Measurements from ENCODE around the gene SLCO1A2.

DNA sequence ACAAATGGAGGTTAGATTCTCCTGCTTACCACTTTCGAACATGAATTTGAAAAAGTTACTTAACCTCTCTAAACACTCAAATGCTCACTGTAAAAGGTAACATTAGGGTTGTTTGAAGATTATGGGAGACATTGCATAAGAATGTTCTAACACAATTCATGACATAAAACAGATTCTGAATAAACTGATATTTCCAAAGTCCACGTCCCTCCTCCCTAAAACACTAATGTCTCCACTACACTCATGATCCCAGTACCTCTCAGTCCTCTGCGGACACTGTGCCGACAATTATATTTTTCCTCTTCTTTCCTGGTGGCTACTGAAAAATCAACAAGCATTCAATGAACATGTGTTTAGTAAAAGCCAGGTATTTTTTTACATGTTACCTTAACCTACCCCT lies 19.2 kb upstream of the SLCO1A2 start:
- no peak for TF ChIP-seq CTCF (IDR thresholded peaks at IDR 0.05)
- TF ChIP-seq POLR2A (IDR thresholded peaks at IDR 0.05), result no peak

All from tibial nerve (tissue), 3 donors.